NCI-H1092 treated with DMSO at 0.1 percent for 48 hours (cell line): ENCODE measurements around the gene VTI1A.
"Not testable (repeated sequence)": the region's sequence is repeated elsewhere in the genome, so short reads cannot be mapped to it uniquely, and the experiment has no call there.

Experiments
- DNase-seq: peaks from one replicate; lab custom pipeline; 2025; lab: John Stamatoyannopoulos, UW

VTI1A gene

GRCh38 chr10:112588225-112588990 lies 141.4 kb downstream of the VTI1A start:
- DNase-seq = no peak

- no peak for DNase-seq
Observed at GRCh38 chr10:112589081-112589480, 142.1 kb downstream of the VTI1A start.

GRCh38 chr10:112590786-112591185 lies 143.8 kb downstream of the VTI1A start:
- not testable (repeated sequence) for DNase-seq

GRCh38 chr10:112593023-112593422 lies 146.0 kb downstream of the VTI1A start:
- no peak for DNase-seq

GRCh38 chr10:112601214-112602090 lies 154.4 kb downstream of the VTI1A start:
- DNase-seq = no peak

- no peak for DNase-seq
Observed at GRCh38 chr10:112603062-112603461, 156.0 kb downstream of the VTI1A start.

GRCh38 chr10:112605063-112605462 lies 158.0 kb downstream of the VTI1A start:
- no peak for DNase-seq

- no peak for DNase-seq
Observed at GRCh38 chr10:112607506-112607905, 160.5 kb downstream of the VTI1A start.

- DNase-seq = no peak
Observed at GRCh38 chr10:112613620-112614019, 166.6 kb downstream of the VTI1A start.

GRCh38 chr10:112614072-112614471 lies 167.1 kb downstream of the VTI1A start:
- DNase-seq = no peak

- DNase-seq = no peak
Observed at GRCh38 chr10:112614586-112614985, 167.6 kb downstream of the VTI1A start.

- DNase-seq = no peak
Observed at GRCh38 chr10:112615269-112615668, 168.3 kb downstream of the VTI1A start.

GRCh38 chr10:112616647-112617046 lies 169.6 kb downstream of the VTI1A start:
- no peak for DNase-seq

- no peak for DNase-seq
Observed at GRCh38 chr10:112618814-112619213, 171.8 kb downstream of the VTI1A start.

- DNase-seq = no peak
Observed at GRCh38 chr10:112619556-112619955, 172.5 kb downstream of the VTI1A start.

GRCh38 chr10:112622786-112623185 lies 175.8 kb downstream of the VTI1A start:
- DNase-seq = no peak

- no peak for DNase-seq
Observed at GRCh38 chr10:112624546-112625048, 177.6 kb downstream of the VTI1A start.

GRCh38 chr10:112628951-112629609 lies 182.1 kb downstream of the VTI1A start:
- no peak for DNase-seq

GRCh38 chr10:112631501-112632400 lies 184.7 kb downstream of the VTI1A start:
- DNase-seq = no peak

- DNase-seq = no peak
Observed at GRCh38 chr10:112634096-112634830, 187.2 kb downstream of the VTI1A start.

- DNase-seq = no peak
Observed at GRCh38 chr10:112637901-112638300, 190.9 kb downstream of the VTI1A start.
